Measurements from ENCODE around the gene GRAP2. TPM values are rescaled to one million over a fixed set of nuclear protein-coding genes. Genes with fewer than 3 reads are reported as not detected.

The GRAP2 gene
- total and polyA plus RNA-seq, 2 of the 8 experiments (the other 6 are each of a cell fraction or from before 2014, with no cell fraction given) = 0.08 TPM; not detected in 1

DNA sequence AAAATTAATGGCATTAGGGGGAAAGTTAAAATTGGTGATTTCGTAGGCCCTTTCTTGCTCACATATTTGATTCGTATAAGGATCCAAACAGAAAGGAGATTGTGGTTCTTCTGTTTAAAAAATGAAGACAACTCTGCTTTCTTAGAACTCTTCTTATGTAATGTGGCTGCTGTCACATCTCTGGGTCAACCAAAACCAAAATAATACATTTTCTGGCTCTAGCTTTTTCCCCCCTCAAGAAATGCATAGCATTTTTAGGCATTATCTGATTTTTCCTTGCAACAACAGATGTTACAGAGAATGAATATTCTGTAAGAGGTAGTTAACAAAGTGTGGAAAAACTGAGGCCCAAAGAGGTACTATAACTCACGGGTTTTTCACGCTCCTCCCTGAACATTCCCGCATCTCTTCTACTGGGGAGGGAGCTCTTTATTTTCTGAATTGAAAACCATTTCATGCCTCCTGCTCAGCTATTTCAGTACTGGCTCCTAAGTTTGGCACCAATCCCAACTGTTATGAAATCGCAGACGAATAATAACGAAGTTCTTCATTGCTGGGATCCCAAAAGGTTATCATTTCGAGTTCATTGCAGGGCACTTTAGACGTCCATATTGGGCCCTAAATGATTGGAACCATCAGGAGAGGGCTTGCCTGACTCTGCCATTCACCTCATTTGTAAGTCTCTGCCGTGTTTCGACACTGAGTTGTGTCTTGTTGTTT is 17.1 kb downstream of the GRAP2 start:
- H3K9me3 ChIP-seq (ENCODE audit: insufficient read depth in 2 of 2, low read depth in 1 of 2, low read length in 1 of 2) = no peaks in the 10 kb centered on the region
- H3K27me3 ChIP-seq (replicated peaks in 1 of 4; ENCODE audit: control insufficient read depth in 3 of 4, extremely low read depth in 1 of 4, insufficient read depth in 3 of 4, low read length in 3 of 4) = no peaks in the 10 kb centered on the region
- H4K91ac ChIP-seq (replicated peaks; ENCODE audit: insufficient read length, low read length) = no peak overlapping the region
- H2BK120ac ChIP-seq (replicated peaks; ENCODE audit: low read depth, low read length) = no peak overlapping the region
- H4K20me1 ChIP-seq (replicated peaks in 1 of 2; ENCODE audit: control insufficient read depth in 1 of 2, insufficient read depth in 2 of 2, low read length in 2 of 2) = no peaks in the 10 kb centered on the region
- ChIA-PET CTCF (ENCODE audit: partially characterized antibody) (interaction anchor here (0.8 to 1.5 kb wide), 5 partner anchors 11 to 373 kb away, joined by 3 to 5 read pairs (median 4); no protein-coding TSS in a partner anchor), POLR2A (ENCODE audit: partially characterized antibody) (no interaction called here)
- no peak overlapping the region for H3K9ac ChIP-seq (replicated peaks in 1 of 4; ENCODE audit: extremely low read depth in 1 of 4, low read depth in 3 of 4, low read length in 3 of 4)
- no peak overlapping the region for H3K18ac ChIP-seq (ENCODE audit: extremely low read depth, low read length)
- FAIRE-seq (no peak), DNase-seq (ENCODE audit: low read depth in 1 of 2, low spot score in 2 of 2) (no peak)
- H3K14ac ChIP-seq (ENCODE audit: insufficient read length) = no peak overlapping the region
- no peak overlapping the region for H3K27ac ChIP-seq (ENCODE audit: low read depth, low read length)
- peaks cover 0 to 10% (median 3%) of the 10 kb centered on the region in 4 experiments; a peak in 6 of 7 replicates for H3K4me1 ChIP-seq (replicated peaks in 1 of 4; ENCODE audit: control insufficient read depth in 3 of 4, insufficient read depth in 4 of 4, low read length in 3 of 4)
- 79% methylated on average over 12 of the region's 12 CpGs; no CpG with 5 or more reads in 1 of the 2 experiments for WGBS, 2 experiments (ENCODE audit: extremely low coverage in 1 of 2, insufficient coverage in 1 of 2, insufficient read length in 1 of 2, insufficient replicate concordance in 2 of 2, low coverage in 1 of 2, low lambda C conversion rate in 2 of 2, missing lambda C conversion rate in 1 of 2)
- no peak overlapping the region for H3K23ac ChIP-seq (ENCODE audit: insufficient read length)
- H3K4ac ChIP-seq (replicated peaks; ENCODE audit: insufficient read length, low read depth, low read length) = no peak overlapping the region
- no peaks in the 10 kb centered on the region for H3K36me3 ChIP-seq (ENCODE audit: control insufficient read depth in 2 of 4, insufficient read depth in 4 of 4, low read length in 3 of 4)
- no peaks in the 10 kb centered on the region for H3K79me2 ChIP-seq (ENCODE audit: control insufficient read depth in 1 of 2, insufficient read depth in 2 of 2, low read length in 2 of 2)
- no peak overlapping the region for H4K5ac ChIP-seq (ENCODE audit: insufficient read length, low read depth, low read length)
- no peak overlapping the region for H2BK20ac ChIP-seq (ENCODE audit: low read length)
- H2BK5ac ChIP-seq (ENCODE audit: low read depth, low read length) = no peak overlapping the region
- no peak overlapping the region for H2AK5ac ChIP-seq (ENCODE audit: low read depth, low read length)
- TF ChIP-seq MAFK (IDR thresholded peaks at IDR 0.05; ENCODE audit: low read depth, low read length) (no peak), POLR2A (IDR thresholded peaks at IDR 0.05; ENCODE audit: control extremely low read depth in 1 of 2, low read depth in 2 of 2, low read length in 2 of 2) (no peak), SP1 (IDR thresholded peaks at IDR 0.05; ENCODE audit: low read depth, low read length) (no peak), JUN (IDR thresholded peaks at IDR 0.05; ENCODE audit: low read depth, low read length) (no peak), GTF2F1 (IDR thresholded peaks at IDR 0.05; ENCODE audit: borderline replicate concordance, low read depth, low read length) (no peak)
- no peak overlapping the region for H3K4me2 ChIP-seq (ENCODE audit: insufficient read depth in 1 of 2, low read depth in 2 of 2, low read length in 2 of 2)
- no peak overlapping the region for H2BK15ac ChIP-seq (ENCODE audit: low read length)
- no peak overlapping the region for H2BK12ac ChIP-seq (ENCODE audit: low read depth, low read length)
- H3K23me2 ChIP-seq (ENCODE audit: low read depth, low read length) = no peaks in the 10 kb centered on the region
- H3K4me3 ChIP-seq (ENCODE audit: extremely low read depth in 1 of 4, insufficient read depth in 2 of 4, low read depth in 3 of 4, low read length in 4 of 4) = no peak overlapping the region
- no peak overlapping the region for H4K8ac ChIP-seq (ENCODE audit: extremely low read depth, insufficient read depth, low read length)
- H3K56ac ChIP-seq (replicated peaks; ENCODE audit: insufficient read length, low read depth, low read length) = no peak overlapping the region
- H3K79me1 ChIP-seq (ENCODE audit: low read depth, low read length) = no peaks in the 10 kb centered on the region
- 0 out of 2 replicates have a peak overlapping the region, but pooled peaks have one; percentile 78 for H2AFZ ChIP-seq (ENCODE audit: low read length)

All from H1 (cell line).